ENCODE measurements around the gene RAB15.
A peak's percentile ranks its signal among the peaks of the same experiment; 100 is the strongest.

The RAB15 gene

DNA sequence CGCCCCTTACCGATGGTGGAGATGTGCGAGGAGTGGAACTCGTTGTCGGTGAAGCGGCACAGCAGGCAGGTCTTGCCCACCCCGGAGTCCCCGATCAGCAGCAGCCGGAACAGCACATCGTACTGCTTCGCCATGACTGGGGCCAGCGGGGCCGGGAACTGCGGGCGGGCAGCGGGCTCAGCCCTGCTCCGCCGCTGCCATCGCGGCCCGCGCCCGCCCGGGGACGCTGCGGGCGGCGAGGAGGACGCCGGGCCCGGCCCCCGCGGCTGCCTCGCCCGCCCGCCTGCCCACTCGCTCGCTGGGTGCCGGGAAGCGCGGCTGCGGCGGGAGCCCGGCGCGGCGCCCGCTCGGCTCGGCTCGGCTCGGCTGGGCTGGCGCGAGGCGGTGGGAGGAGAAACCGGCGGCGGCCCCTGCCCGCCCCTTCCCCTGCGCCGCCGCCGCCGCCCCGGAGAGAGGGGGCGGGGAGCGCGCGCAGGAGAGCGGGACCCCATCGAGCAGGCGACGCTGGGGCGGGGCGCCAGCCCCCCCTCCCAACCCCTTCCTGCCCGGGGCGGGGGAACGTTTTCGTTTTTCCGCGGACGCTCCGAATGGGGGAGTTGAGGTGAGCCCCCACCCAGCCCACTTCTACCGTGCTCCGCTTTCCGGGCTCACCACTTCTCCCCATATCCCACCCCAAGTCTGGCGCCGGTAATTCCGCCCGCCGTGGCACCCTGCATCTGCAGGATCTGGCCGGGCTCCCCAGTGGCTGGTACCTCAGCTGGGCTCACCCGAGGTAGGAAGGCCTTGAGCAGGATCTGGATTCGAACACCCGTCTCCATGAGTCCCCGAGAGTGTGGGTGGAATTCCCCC is at the start of gene RAB15:
RAB15 (minus strand) TSS at position 394 of the 849 bp plus-strand sequence; CDS start at position 134, 260 bp downstream.
- DNase-seq = peak; percentile 32 to 41

DNA sequence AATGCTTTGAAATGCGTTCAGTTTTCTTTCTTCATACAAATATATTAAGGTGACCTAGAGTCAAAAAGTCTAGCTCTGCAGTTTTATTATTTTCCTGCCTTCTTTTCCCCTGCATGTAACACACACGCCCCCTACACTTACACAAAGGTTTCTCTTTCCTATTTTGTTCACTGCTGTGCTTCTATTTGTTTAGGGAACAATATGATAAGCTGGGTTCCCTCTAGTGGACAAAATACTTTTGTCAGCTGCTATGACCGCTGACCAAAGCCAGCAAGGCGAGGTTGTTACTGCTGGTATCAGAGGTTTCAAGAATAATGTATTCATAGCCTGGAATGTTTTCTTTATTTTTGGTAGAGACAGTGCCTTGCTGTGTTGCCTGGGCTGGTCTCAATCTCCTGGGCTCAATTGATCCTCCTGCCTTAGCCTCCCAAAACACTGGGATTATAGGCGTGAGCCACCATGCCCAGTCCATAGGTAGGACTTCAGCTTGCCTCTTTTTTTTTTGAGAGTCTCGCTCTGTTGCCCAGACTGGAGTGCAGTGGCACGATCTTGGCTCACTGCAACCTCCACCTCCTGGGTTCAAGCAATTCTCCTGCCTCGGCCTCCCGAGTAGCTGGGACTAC is 47.9 kb upstream of the RAB15 start:
- DNase-seq = peak; percentile 6 to 29

DNA sequence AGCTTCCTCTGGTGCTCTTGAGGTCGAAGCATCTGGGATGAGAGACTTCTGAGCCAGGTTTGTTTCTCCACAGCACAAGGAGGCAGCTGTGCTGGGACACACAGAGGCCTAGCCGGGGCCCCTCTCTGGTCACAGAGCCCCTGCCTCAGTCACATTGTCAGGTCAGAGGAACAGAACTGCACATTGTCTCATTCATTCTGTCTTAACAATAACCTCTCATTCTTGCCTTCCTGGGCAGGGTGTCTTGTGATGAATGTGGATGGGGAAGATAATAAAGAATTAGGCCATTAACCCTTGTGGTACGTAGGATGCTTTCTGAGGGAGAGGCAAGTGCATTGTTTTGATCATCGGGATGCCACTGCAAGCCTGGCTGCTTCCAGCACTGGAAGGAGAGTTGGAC is 44.3 kb upstream of the RAB15 start:
- DNase-seq = no peak

DNA sequence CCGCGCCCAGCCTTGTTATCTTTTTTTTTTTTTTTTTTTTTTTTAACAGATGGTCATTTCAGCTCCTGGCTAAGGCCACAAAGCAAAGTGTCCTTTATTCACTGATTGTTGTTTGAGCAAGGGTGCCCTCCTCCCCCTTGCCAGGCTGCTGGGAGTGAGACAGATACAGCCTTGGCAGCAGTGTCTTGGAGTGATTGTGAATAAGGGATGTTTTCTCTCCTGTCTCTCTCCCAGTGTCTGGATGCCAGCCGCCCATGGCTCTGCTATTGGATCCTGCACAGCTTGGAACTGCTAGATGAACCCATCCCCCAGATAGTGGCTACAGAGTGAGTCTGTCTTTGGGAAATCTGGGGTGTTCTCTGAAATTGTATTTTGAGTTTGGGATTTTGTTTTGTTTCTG is 43.3 kb upstream of the RAB15 start:
- no peak for DNase-seq

DNA sequence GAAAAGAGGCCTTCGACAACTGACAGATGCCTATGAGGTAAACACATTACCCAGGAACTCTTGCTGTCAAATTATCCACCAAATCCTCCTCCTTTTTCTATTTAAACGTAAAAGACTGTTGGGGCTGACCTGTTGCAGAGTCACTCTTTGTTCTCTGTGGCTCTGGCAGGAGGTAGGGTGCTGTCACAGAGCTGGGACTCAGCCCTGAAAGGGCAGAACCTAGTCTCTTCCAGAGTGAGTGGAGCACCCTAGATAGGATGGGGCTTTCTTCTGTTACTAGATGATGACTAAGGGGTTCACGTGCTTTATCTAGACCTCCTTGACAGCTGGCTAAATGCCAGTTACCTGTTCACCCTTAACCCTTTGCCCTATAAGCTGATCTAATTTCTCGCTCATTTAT is 40.2 kb upstream of the RAB15 start:
- no peak for DNase-seq

DNA sequence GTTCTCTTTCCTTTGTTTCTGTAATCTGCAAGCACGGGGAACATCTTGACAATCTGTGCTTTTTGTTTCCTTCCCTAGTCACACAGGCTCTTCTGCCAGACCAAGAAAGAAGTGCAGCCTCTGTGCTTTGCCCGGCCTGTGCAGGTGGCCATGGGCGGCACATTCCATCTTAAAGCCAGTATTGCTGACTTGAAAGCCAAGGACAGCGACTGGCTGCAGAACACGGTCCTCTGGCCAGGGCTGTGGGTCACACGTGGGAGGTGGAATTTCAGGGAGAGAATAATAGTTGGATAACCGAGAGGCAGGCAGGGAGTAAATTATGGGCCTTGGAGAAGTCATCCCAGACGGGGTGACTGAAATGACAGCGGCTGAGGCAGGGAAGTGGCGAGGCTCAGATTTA is 39.4 kb upstream of the RAB15 start:
- no peak for DNase-seq

DNA sequence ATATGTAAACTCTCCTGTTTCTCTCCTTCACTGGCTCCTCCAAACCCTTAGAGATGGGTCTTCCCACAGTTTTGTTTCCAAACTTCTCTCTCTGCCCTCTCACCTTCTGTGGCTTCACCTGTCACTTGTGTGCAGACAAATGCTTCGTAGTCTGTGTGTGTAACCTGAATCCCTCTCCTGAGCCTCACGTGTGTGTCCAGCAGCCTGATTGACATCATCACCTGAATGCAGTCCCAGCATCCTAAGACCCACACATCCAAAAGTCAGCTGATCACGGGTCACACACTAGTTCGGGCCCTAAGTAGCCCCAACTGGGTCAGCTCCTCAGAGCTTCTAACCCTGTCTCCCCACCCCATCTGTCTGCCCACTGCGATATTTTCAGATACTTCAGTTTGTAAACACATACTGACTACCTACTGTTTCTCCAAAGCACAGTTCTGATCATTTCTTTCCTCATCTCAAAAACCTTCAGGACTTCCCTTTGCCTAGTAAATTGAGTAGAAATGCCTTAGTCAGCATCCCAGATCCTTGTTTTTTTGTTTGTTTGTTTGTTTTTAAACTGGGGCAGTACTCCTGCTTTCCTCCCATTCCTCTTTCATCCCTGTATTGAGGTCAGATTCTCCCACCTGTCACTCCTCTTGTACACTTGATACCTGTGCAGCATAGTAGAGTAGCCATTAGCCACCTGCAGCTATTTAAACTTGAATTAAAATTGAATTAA is 38.2 kb upstream of the RAB15 start:
- DNase-seq = no peak

DNA sequence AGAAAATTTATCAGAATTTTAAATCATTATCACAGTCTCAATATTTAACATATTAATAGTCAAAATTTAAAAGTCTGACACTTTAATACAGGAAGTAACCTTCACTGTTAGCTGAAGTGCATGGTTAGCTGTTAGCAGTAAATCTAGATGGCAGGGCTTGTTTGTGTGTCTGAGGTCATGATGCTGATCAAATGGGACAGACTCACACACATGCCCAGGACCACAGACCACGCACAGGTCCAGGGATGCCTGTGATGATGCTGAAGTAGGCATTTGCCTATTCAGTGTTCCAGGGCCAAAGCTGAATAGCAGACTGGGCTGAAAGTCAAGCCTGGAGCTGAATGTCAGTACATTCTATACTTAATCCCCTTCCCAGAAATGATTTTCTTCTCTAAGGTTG is 35.1 kb upstream of the RAB15 start:
- no peak for DNase-seq

DNA sequence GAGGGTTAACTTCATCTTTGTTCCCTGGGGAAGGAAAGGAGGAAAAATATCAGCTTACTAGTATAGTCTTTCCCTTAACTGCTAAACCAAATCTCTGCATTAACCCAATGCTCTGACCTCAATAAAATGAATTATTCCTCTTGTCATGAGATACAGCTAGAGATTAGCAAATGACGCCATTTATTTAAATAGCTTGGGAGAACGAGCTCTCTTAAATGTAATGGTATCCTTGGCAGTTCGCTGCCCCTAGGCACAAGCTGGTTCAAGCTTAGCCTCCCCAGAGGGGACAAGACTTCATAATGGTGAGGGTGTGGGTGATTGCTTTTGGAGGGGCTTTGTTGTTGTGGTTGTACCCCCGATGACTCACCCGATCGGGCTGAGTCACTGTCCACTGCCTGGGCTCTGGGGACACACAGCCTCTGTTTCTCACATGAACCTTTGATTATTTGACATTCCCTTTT is 34.2 kb upstream of the RAB15 start:
- no peak for DNase-seq

DNA sequence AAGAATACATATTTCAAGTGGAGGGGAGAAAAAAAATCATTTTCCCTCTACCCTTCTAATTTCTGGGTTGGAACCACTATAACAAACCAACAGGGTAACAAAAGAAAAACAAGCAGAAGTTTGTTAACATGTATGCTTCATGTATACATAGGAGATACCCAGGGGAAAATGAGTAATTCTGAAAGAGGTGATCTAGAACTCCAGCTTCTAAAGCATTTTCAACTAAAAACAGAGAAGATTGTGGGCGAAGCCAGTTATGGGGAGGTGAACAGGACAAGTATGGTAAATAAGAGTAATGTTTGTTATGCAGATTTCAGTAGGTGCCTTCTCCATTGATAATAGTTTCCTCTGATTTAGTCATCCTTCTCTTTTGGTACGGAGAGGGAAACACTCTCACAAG is 31.3 kb upstream of the RAB15 start:
- no peak for DNase-seq

DNA sequence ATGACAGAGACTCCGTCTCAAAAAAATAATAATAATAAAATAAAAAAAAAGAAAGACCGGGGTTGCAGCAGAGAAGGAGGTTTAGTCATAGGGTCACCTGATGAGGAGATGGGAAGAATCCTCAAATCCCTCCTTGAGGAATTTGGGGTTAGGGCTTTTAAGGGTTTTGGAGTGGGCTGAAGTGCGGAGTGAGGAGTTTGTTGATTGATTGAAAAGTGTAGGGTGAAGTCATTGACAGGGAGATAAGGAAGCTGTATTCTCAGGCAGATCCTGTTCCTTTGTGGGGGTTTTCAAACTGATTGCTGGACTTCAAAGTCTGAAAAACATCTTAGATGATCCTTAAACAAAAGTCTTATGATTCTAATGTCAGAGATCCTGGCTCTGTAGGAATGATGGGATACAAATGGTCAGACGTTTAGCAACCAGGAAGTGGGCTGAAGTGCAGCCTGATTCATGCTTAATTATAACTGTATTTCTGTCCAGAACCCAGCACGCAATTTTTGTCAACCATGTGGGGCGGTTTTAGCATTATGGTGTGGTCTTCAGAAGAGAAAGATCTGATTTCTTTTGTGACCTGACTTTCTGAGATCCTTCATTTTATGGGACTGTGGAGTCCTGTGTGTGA is 30.6 kb upstream of the RAB15 start:
- DNase-seq = no peak

DNA sequence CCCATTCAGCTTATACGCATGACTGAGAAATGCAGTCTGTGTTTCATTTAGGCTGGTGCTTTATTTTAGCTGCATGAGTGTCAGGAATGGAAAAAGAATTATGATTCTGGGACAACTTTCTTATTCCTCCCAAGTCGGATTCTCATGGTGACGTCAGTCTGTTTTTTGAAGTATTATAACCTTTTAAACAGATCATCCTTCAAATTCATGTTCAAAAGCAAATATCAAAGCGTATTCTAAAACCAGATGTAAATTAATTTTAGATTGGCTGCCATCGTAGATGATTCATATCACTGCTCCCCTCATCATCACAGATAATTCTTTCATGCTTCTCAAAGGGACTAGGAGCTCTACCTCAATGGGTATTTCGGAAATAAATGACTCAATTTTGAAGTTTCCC is 29.6 kb upstream of the RAB15 start:
- DNase-seq = no peak

DNA sequence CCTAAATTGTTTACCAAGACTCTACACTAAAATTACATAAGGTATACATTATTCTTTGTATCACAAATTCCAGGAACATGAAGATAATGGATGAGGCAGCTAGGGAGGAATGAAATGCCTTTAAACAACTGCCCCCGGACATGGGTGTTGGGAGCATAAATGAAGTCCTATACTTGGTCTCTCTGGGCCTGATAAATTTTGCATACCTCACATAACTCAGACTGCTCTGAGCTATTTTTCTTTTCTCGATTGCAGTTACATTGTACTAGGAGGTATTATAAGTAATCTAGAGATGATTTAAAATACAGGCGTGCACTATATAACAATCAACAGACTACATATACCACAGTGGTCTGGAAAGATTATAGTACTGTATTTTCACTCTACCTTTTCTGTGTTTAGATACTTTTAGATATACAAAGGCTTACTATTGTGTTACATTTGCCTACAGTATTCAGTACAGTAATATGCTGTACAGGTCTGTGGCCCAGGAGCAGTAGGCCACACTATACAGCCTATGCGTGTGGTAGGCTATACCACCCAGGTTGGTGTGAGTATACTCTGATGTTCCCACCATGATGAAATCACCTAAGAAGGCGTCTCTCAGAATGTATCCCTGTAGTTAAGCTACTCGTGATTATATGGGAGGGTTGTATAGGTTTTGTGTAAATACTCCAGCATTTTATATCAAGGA is 28.9 kb upstream of the RAB15 start:
- no peak for DNase-seq

DNA sequence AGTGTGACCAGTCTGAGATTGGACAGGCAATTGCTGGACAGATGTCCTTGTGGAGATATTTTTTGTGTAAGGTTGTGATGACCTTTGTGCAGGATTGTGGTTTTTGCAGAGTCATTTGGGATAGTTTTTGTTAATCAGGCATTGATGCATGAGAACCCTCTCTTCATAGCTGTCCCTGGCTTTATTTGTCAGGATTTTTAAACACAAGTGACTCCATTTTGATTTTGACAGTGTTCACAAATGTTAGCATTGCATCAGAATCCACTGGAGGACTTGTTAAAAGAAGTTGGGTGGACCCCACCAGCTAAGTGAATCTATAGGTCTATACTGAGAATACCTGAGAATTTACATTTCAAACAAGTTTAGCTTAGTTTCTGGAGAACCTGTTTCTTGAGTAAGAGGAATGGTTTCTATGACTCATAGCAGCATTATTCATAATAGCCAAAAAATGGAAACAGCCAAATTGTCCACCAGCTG is 26.4 kb upstream of the RAB15 start:
- no peak for DNase-seq

DNA sequence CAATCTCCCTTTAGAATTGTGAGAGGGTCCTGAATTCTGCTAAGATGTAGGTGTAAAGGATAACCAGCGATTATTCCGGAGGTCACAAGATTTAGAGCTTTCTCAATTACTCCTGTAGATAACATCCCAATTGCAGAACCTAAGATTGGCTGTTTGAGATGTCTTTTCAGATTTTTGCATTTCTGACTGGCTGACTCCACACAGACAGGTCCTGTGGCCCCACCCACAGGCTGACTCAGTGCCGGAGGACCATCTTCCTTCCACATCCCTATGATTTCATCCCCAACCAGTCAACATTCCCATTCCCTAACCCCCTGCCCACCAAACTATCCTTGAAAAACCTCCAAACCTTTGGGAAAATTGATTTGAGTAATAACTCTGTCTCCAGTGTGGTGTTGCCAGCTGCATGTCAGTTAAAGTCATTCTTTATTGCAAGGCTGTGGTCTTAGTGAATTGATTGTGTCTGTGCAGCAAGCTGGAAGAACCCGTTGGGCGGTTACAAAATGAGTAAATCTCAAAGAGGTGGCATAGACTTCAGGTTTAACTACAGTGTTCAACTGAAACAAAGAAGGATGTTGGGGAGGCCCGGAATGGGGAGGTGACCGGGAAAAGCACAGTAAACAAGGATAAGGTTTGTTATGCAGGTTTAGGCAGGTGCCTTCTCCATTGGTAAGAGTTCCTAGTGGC is 25.1 kb upstream of the RAB15 start:
- no peak for DNase-seq

DNA sequence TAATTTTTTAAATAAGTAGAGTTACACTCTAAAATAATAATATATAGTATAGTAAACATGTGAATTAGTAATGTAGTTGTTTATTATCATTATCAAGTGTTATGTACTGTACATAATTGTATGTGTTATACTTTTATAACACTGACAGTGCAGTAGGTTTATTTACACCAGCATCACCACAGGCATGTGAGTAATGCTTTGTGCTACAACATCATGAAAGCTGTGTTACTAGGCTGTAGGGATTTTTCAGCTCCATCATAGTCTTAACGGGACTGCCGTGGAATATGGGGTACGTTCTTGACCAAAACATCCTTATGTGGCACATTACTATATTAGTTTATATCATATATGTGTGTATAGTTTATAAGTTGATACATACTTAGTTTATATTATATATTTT is 23.2 kb upstream of the RAB15 start:
- no peak for DNase-seq

DNA sequence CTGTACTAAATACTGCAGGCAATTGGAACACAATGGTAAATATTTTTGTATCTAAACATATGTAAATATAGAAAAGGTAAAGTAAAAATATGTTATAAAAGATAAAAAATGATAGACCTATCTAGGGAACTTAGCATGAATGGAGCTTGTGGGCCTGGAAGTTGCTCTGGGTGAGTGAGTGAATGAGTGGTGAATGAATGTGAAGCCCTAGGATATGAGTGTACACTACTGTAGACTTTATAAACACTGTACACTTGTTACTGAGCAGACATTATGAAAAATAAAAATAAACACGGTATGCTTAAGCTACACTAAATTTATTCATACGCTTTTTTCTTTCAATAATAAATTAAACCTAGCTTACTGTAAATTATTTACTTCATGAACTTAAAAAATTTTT is 22.4 kb upstream of the RAB15 start:
- DNase-seq = no peak

DNA sequence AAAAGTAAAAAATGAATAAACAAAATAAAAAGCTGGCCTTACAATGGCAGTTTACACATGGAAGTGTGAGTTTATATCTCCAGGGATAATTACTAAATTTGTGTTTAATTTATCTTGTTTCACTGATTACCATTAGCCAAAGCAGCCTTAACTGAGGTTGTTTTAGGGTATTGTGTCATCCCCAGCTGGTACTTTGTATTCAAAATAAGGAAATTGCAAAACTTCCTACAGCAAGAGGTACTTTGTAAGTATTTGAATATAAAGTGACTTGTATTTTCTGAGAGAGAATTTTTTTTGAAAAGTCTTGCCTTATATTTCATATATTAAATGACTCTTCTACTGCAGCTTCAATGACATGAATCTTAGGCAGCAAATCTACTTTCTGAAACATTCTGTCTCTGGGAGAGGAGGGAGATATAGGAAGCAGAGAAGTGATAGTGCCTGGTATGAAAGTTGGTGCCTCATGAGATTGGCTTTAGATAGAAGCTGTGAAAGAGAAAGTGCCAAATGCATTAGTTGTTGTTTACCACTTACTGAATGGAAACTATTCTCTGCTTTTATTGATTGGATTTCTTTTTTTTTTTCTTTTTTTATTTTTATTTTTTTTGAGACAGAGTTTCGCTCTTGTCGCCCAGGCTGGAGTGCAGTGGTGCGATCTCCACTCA is 21.3 kb upstream of the RAB15 start:
- no peak for DNase-seq

DNA sequence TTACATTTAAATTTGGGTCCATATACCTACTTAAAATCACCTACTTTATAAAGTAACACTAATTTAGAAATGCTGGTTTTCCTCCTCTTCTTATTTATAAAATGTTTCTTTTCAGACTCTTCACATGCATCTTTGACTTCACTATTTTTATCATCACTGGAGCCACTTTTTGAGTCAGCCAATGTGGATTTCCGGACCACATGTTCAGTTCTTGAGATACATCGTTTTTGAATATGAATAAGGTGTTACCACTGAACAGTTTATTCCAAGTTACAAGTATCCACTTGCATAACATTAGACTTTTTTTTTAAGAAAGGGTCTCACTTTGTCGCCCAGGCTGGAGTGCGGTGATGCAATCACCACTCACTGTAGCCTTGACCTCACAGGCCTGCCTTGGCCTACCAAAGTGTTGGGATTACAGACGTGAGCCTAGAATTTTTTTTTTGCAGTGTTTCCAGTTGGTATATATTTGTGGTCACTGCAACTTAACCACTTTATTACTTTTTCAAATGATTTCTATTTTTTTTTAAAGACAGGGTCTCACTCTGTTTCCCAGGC is 20.3 kb upstream of the RAB15 start:
- DNase-seq = no peak

DNA sequence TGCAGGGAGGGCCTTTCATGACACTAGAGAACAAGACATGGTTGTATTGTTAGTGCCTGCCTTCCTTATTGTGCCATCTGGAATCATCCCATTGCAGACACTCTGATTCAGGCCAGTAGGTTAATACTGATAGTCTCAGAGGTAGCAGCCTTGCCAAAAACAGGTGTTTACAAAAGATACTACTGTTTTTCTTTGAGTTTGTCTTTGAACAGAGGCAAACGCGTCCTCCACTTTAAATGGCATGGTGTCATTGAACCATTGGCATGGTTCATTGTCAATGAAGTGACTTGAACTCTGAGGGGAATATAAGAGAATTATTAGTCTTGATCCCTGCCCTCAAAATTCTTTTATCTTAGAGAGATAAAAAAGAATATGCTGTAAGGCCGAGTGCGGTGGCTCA is 18.8 kb upstream of the RAB15 start:
- DNase-seq = no peak

DNA sequence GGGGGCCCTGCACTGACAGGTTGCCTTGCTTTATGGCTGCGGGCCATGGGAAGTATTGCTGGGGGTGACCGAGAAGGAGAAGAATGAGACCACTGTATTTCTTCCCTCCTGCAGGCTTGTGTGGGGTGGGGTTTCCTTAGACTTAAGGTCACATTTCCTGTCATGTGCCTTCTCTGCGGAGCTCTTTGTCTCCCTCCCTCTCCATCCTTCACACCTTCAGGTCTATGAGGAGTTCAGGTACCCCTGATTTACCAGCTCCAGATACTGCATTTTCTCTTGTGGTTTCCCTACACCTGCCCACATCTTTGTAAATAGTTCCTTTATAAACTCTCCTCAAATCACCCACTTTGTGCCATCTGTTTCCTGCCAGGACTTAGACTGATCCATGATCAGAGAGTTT is 18.2 kb upstream of the RAB15 start:
- peak in 1 of 2 donors; percentile 27 for DNase-seq
